ENCODE measurements around the gene NOXA1.
"Not testable (repeated sequence)": the region's sequence is repeated elsewhere in the genome, so short reads cannot be mapped to it uniquely, and the experiment has no call there.

The NOXA1 gene

DNA sequence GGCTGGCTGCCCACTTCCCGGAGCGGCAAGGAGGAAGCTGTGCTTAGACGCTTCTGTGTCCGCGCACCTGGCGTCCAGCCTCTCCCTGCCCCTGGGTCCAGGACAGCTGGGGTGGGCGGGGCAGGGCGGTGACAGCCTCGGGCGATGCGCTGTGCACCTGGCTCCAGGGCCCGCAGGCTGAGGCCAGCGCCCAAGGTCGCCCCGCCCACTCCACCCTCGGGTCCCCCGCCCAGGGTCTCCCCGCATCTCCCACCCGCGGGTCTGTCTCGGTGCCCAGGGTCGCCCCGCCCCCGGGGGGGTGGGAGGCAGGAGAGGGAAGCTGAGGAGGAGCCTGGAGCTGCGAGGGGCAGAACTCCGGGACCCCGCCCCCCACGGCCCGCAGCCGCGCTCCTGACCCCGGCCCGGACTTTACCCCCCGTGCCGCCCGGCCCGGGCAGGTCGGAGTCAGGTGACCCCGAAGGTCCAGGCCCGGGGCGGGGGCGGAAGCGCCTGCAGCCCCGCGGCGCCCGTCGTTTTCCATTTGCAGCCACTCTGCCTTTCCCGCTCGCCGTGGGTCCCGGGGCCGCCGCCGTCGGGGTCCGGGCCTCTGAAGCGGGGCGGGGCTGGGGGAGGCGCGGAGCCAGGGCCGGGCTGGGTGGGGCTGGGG lies 18.2 kb downstream of the NOXA1 start, which contains the start of gene ENTPD8:
Gene ENTPD8 (minus strand): TSS at position 69 of the 646 bp plus-strand sequence. CDS start 3,072 bp downstream, outside the sequence.
- DNase-seq = no peak

DNA sequence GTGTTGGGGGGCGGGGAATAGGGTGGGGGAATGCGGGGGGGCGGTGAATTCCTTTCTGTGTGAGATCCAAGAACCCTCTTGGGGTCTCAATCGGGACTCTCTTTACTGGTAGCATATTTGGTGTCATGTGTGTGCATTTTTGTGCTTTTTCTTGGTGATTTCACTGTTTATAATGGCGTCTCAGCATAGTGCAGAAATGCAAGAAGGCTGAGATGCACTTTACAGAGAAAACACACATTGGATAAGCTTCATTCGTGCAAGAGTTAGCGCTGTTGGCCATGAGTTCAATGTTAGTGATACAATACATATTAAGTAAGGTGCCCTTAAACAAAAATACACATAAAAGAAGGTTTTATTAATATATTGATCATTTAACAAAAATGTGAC lies 18.7 kb downstream of the NOXA1 start:
- no peak for DNase-seq

DNA sequence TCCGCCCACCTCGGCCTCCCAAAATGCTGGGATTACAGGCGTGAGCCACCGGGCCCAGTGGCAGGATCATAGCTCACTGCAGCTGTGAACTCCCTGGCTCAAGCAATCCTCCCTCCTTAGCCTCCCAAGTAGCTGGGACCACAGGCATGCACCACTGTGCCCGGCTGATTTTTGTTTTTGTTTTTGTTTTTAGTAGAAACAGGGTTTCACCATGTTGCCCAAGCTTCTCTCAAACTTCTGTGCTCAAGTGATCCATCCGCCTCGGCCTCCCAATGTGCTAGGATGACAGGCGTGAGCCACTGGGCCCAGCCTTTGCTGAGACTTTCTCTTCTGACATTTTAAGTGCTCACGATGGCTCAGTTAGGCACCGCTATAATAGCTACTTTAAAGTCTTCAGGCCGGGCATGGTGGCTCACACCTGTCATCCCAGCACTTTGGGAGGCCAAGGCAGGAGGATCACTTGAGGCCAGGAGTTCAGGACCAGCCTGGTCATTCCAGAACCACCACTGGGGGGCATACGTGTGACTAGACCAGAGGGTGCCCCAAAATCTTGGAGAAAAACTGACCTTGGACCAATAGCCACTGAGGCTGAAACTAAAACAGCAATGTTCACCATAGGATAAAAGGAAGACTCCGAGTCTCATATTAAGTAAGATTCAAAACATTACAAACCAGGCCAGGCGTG lies 21.1 kb downstream of the NOXA1 start:
- DNase-seq = no peak

DNA sequence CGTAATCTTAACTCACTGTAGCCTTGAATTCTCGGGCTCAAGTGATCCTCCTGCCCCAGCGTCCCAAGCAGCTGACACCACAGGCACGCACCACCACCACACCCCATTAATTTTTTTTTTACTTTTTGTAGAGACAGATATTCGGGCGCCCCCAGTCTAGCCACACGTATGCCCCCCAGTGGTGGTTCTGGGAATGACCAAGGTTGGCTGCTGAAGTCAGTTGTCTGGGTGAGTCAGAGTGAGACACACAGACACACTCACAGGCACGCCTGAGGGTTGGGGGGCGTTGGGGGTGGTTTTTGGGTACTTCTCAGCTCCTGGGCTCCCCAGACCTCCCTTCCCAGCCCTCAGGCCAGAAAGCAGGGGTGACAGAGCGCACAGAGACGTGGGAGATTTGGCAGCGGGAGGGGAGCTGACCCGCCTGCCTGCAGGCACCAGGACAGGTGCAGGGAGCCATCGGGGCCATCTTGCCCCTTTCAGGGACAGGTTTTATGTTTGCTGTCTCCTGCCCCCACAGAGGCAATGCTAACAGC lies 22.1 kb downstream of the NOXA1 start:
- peak; percentile 87 for DNase-seq

DNA sequence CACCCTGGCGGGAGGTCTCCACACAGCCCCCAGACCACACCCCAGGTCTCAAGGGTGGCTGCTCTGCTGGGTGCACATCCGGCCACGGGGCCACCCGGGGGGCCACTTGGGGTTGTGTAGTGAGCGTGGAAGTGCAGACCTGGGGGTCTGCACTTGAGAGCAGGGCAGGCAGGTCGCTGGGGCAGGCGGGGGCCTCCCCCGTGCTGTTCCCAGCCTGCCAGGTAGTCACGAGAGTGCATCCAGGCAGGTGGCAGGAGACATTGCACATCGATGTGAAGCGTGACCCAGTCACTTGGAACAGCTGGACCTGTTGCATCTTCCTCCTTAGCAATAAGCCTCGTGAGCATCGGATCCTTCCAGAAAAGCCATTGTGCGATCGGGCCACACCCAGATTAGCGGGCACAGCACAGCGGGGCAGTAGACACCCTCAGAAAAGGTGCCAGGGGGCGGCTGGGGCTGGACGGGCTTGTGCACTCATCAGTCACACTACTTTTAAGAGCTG lies 22.8 kb downstream of the NOXA1 start:
- DNase-seq = no peak

DNA sequence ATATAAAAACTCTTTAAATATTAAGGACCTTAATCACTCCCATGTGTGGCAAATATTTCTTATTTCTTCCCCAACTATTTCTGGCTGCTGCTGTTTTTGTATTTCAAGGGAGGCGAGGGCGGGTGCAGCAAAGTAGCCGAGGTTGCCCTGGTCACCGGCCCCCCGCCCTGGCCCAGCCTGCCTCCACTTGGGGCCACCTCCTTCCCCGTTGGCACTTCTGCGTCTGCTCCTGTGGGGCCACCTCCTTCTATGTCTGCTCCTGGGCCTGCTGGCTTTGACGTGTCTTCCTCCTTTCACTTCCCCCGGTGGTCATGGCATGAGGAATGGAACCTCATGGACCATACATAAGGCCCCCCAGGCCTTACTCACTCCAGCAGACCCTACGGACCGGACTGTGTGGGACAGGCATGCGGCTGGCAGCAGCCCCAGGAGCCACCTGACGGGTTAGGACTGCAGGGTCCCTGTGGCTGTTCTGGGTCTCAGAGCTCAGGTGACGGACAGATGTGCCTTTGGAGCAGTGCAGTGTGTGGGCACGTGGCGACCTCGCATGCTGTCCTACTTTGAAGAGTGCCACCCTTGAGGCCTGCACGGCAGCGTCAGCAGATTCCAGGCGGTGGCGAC lies 23.8 kb downstream of the NOXA1 start:
- no peak for DNase-seq

DNA sequence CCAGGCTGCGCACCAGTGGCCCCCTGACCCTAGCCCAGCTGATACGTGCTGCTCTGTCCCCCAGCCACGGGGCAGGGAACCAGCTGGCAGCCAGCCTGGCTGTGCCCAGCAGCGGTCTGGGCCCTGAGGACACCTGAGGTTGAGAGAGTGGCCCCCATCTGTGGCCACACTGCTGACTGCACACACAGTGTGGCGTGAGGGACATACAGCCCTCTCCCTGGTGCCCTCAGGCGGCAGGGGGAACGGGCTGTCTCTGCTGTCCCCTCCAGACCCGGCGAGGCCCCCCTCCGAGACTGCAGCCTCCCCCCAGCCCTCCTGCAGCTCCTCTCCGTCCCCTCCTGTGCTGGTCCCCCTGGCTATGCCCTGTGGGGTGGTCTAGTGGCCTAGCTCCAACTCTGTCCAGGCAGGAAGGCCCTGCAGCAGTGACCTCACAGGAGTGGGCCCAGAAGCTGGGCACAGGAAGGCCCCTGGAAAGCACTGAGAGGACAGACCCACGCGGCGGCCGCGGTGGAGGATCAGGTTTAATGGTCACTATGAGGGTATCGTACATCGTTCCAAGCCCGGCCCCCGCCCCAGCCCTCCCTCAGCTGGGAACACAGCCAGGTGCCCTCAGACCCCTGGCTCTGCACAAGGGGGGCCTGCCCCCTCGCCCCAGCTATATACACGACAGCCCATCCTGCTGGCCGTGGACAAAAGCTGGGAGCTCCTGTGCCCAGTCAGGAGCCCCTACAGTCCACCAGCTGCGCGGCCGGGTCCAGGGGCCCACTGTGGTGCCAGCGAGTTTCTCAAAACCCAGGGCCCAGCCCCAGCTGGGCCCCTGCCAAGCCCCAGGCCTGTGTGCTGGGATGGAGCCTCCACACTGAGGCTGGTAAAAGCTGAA lies 24.8 kb downstream of the NOXA1 start:
- no peak for DNase-seq

DNA sequence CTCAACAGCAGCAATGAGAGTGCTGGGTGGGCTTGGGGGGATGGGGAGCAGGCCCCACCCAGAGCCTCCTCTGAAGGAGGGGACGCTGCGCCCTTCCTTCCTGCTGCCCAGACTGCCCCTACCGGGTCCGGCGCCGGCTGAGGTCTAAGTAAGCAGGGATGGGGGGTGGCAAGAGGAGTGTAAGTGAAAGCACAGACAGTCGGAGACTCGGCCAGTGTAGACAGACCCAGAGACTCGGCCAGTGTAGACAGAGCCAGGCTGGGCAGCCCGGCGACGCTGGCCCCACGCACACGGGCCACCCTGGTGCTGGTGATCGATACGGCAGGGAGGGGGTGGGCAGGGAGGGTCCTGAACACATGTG lies 25.4 kb downstream of the NOXA1 start:
- DNase-seq = no peak

DNA sequence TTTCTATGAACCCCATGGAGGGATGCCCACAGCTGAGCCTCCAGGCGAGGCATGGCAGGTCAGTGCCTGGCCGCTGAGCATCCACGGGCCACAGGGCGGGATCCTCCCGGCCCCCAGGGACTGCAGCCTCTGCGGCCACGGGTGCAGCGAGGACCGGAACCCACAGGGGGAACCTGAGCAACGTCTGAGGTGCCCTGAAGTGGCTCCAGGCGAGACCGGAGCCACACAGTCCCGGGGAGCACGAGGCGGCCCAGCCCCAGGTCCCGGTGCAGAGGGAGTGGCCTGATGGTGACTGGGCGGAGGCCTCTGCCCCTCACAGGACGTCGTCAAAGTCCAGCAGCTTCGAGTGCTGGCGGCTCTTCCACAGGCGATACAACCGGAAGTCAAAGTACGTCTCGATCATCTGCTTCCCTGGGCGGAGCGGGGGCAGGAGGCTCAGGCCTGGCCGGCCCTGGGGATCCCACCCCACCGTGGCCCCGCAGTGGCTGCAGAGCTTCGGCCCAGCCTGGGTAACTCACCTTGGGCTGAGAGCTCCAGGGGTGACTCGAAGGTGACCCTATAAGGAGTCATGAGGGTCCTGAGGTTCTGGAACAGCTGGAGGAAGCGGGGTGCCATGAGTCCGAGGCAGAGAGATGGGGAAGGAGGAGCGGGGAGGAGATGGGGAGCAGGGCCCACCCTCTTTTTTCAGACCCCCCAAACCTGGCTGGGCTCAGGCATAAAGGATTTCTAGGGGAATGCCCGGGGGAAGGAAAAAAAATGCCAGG lies 26.1 kb downstream of the NOXA1 start:
- DNase-seq = no peak

DNA sequence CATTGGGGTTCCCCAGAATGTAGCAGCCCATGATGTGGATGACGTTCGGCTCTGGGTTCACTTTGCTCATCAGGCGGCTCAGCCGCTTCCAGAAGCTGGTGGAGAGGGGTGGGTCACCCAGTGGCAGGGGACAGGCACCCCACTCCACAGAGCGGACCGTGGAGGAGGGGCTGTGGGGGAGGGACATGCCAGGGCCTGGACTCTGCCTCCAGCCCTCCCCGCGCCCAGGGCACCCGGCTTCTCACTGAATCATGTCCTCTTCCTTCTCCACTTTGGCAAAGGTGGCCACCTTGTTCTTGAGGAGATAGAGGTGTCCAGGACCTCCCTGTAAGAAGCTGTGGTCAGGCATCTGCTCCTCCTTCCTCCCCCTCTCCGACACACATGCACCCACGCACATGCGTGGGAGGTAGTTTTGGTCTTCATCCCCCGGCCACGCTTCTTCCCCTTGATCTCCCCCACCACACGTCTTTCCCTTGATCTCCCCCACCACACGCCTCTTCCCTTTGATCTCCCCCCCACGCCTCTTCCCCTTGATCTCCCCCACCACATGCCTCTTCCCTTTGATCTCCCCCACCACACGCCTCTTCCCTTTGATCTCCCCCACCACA lies 26.8 kb downstream of the NOXA1 start:
- no peak for DNase-seq

DNA sequence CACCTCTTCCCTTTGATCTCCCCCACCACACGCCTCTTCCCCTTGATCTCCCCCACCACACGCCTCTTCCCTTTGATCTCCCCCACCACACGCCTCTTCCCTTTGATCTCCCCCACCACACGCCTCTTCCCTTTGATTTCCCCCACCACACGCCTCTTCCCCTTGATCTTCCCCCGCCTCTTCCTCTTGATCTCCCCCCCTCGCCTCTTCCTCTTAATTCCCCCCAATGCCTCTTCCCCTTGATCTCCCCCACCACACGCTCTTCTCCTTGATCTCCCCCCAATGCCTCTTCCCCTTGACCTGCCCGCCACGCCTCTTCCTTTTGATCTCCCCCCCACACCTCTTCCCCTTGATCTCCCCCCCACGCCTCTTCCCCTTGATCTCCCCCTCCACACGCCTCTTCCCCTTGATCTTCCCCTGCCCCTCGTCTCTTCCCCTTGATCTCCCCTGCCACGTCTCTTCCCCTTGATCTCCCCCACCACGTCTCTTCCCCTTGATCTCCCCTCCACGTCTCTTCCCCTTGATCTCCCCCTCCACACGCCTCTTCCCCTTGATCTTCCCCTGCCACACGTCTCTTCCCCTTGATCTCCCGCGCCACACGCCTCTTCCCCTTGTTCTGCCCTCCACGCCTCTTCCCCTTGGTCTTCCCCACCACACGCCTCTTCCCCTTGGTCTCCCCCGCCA lies 27.5 kb downstream of the NOXA1 start:
- DNase-seq = not testable (repeated sequence)

DNA sequence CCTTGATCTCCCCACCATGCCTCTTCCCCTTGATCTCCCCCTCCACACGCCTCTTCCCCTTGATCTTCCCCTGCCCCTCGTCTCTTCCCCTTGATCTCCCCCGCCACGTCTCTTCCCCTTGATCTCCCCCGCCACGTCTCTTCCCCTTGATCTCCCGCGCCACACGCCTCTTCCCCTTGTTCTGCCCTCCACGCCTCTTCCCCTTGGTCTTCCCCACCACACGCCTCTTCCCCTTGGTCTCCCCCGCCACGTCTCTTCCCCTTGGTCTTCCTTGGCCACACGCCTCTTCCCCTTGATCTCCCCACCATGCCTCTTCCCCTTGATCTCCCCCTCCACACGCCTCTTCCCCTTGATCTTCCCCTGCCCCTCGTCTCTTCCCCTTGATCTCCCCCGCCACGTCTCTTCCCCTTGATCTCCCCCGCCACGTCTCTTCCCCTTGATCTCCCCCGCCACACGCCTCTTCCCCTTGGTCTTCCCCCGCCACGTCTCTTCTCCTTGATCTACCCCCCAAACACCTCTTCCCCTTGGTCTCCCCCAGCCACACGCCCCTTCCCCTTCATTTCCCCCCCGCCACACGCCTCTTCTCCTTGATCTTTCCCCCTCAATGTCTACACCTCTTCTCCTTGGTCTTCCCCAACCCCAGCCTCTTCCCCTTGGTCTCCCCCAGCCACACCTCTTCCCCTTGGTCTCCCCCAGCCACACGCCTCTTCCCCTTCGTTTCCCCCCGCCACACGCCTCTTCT lies 28.2 kb downstream of the NOXA1 start:
- not testable (repeated sequence) for DNase-seq

DNA sequence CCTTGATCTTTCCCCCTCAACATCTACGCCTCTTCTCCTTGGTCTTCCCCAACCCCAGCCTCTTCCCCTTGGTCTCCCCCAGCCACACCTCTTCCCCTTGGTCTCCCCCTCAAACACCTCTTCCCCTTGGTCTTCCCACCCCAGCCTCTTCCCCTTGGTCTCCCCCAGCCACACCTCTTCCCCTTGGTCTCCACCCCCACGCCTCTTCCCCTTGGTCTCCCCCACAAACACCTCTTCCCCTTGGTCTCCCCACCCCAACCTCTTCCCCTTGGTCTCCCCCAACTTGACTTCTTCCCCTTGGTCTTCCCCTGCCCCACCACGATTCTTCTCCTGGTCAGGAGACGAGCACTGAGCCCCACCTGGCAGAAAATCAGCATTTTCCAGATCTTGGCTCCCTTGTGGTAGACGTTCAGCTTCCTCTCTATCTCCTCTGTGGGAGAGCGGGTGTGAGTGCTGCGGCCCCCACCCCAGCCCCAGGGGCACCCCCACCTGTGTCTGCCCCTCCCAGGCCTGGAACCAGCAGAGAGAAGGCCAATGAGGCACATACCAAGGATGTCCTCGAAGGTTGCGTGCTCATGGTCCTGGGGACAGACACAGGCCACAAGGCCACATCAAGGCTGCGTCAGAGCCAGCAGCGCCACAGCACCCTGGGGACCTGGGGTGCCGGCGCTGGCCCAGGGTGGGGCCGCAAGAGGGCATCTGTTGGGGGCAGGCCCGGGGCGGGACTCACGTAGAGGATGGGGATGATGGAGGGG lies 29.0 kb downstream of the NOXA1 start:
- DNase-seq = no peak

DNA sequence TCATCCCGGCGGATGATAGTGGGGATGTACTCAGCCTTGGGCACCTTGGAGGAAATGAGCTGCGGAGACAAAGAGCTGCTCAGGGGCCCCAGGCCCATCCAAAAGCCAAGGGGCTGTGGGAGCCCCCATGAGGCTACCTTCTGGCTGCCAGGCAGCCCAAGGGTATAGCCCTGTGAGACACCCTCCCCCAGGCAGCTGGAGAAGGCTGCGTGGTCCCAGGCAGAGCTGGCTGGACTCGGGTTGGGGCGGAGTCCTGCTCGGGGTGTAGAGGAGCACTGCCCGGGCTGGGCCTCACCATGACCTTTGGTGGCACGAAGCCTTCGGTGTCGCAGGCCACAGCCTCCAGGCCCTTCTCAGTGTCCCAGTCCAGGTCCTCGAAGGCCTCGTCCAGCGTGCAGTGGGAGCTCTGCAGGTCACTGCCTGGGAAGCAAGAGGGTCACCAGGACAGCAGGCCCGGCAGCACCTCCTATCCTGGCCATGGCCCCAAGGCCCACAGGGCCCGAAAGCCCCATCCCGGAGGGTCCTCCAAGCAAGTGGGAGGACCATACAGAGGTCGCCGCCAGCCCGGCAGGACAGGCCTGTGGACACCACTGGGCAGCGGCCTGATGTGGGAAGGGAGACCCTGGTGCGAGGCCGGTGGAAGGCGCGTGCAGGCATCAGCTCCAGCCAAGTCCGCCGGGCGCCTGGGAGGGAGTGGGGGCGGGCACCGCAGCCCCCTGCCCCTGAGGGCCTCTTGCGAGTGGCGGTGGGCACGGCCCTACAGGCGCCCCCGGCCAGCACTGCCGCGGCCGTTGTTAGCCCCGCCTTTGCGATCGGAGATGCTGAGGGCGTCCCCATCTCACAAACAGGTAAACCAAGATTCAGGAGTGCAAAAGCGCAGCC lies 29.8 kb downstream of the NOXA1 start:
- DNase-seq = no peak

DNA sequence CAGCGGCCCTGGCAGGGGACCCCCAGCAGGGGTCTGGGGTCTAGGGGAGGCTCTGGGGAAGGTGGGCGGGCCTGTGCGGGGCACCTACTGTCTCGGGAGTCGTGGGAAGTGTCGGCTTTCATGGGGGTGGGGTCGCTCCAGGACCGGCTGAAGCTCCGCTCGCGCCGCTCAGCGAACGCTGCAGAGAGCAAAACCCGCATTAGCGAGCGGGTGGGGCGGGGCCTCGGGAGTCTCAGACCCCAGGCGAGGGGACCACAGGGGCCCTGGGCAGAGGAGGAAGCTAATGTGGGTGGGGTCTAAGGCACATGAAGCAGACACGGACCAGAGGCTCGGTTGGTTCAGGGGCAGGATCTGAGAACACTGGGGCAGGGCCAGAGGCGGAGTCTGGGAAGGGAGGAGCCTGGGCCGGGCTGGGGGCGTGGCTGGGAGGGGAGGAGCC lies 30.5 kb downstream of the NOXA1 start:
- peak; percentile 65 for DNase-seq

DNA sequence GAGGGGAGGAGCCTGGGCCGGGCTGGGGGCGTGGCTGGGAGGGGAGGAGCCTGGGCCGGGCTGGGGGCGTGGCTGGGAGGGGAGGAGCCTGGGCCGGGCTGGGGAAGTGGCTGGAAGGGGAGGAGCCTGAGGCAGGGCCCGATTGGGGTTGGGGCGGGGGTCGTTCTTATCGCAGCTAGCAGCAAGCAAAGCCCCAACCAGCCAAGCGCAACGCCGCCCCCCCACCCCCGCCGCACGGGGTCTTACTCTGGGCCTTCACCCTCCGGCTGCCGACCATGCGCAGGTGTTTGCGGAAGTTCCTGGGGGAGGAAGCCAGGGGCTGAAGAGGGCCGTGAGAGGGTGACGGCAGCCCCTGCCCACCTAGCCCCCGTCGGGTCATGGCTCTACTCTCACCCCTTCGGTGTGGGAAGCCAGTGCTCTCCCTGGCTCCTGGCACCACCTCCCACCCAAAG lies 31.0 kb downstream of the NOXA1 start:
- peak; percentile 45 for DNase-seq

DNA sequence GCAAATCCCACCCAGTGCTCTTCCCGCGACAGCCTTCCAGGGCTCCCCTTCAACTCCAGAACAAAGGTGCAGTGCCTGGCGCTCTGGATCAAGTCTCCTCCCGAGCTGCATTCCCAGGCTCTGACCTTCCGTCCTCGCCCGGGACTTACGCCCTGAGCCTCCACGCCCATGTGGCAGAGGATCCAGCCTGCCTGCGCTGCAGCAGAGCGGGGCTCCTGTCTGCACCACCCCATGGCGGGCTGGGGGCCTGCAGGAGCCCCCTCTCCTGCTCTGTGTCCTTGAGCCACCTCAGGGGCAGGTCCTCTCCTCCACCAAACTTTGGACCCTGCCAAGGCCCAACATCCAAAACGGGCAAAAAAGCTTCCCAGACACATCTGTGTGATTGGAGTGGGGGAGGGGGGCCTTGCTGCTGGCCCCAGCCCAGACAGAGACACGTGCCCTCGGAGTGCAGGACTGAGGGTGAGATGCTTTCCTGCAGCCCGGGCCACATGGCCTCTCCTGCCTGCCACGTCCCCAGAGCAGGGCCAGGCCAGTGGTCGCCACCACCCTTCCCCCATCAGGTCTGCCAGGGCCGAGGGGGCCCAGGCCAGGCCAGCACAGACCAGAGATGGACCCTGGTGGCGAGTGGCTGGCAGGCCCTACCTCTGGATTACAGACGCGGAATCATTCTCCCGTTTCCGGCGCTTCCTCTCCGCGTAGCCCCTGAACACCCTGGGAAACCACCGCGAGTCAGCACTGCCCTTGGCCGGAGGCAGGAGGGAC lies 31.6 kb downstream of the NOXA1 start:
- no peak for DNase-seq
